KMS-11 (cell line): Measurements from ENCODE around the gene MUSTN1.

Experiments
- H2AFZ ChIP-seq: fragments of 200-600 bp; sonication (generic); 2 replicates; pipeline ENCODE4 v1.6.1; 2016; ENCODE audit warnings: antibody characterized with exemption, mixed run types, low read depth
- H3K27ac ChIP-seq: fragments of 200-600 bp; sonication (generic); 2 replicates; pipeline ENCODE4 v1.6.1; 2016; ENCODE audit warnings: mild to moderate bottlenecking, mixed run types
- H3K27me3 ChIP-seq: fragments of 200-600 bp; sonication (generic); 2 replicates; pipeline ENCODE4 v1.6.1; 2017; ENCODE audit warnings: mild to moderate bottlenecking, low read depth, mixed run types, moderate library complexity; ENCODE audit not compliant: insufficient read depth
- H3K36me3 ChIP-seq: fragments of 200-600 bp; sonication (generic); 2 replicates; pipeline ENCODE4 v1.6.1; 2017; ENCODE audit warnings: mild to moderate bottlenecking, mixed run types; ENCODE audit not compliant: insufficient read depth
- H3K4me1 ChIP-seq: fragments of 200-600 bp; sonication (generic); 2 replicates; pipeline ENCODE4 v1.6.1; 2016; ENCODE audit warnings: mild to moderate bottlenecking, low read depth, mixed run types; ENCODE audit not compliant: poor library complexity, severe bottlenecking
- H3K4me2 ChIP-seq: fragments of 200-600 bp; sonication (generic); 2 replicates; pipeline ENCODE4 v1.7.0; 2016; ENCODE audit warnings: mild to moderate bottlenecking, mixed run types
- H3K4me3 ChIP-seq: fragments of 200-600 bp; sonication (generic); IDR thresholded peaks from 2 replicates; pipeline ENCODE4 v1.6.1; 2017; ENCODE audit warnings: low read depth, low read length, mixed read lengths; ENCODE audit not compliant: insufficient read depth
- H3K79me2 ChIP-seq: fragments of 200-600 bp; sonication (generic); 2 replicates; pipeline ENCODE4 v1.6.1; 2016; ENCODE audit warnings: low read depth, mixed run types; ENCODE audit not compliant: insufficient read depth
- H3K9ac ChIP-seq: fragments of 200-600 bp; sonication (generic); 2 replicates; pipeline ENCODE4 v1.6.1; 2016; ENCODE audit warnings: mild to moderate bottlenecking, mixed run types
- H4K20me1 ChIP-seq: fragments of 200-600 bp; sonication (generic); 2 replicates; pipeline ENCODE4 v1.6.1; 2016; ENCODE audit warnings: mild to moderate bottlenecking, mixed run types; ENCODE audit not compliant: insufficient read depth
- CTCF ChIP-seq: fragments of 200-600 bp; sonication (generic); conservative IDR thresholded peaks from 2 replicates; pipeline ENCODE4 v1.6.1; 2017; ENCODE audit warnings: low read depth, mild to moderate bottlenecking, antibody characterized with exemption, low read length, moderate library complexity, mixed read lengths

Gene MUSTN1

GRCh38 chr3:52805270-52806039 lies 29.4 kb downstream of the MUSTN1 start:
- no peak overlapping the region for H3K4me2 ChIP-seq
- no peak overlapping the region for H3K27ac ChIP-seq
- H3K36me3 ChIP-seq = no peaks in the 10 kb centered on the region
- H3K4me1 ChIP-seq = no peaks in the 10 kb centered on the region
- H3K27me3 ChIP-seq = no peaks in the 10 kb centered on the region
- no peaks in the 10 kb centered on the region for H3K79me2 ChIP-seq
- no peak for TF ChIP-seq CTCF
- no peak overlapping the region for H2AFZ ChIP-seq
- no peaks in the 10 kb centered on the region for H4K20me1 ChIP-seq
- H3K9ac ChIP-seq = no peak overlapping the region
- H3K4me3 ChIP-seq = no peak overlapping the region

- no peak overlapping the region for H3K27ac ChIP-seq
- no peaks in the 10 kb centered on the region for H3K27me3 ChIP-seq
- H3K79me2 ChIP-seq = no peaks in the 10 kb centered on the region
- no peak overlapping the region for H3K4me3 ChIP-seq
- no peak overlapping the region for H2AFZ ChIP-seq
- H4K20me1 ChIP-seq = no peaks in the 10 kb centered on the region
- no peaks in the 10 kb centered on the region for H3K4me1 ChIP-seq
- TF ChIP-seq CTCF = no peak
- no peak overlapping the region for H3K9ac ChIP-seq
- no peaks in the 10 kb centered on the region for H3K36me3 ChIP-seq
- H3K4me2 ChIP-seq = no peak overlapping the region
These were observed 33.0 kb downstream of the MUSTN1 start for GRCh38 chr3:52801839-52802238.

- H3K36me3 ChIP-seq = no peaks in the 10 kb centered on the region
- H3K27ac ChIP-seq = no peak overlapping the region
- TF ChIP-seq CTCF = no peak
- H3K9ac ChIP-seq = no peak overlapping the region
- H4K20me1 ChIP-seq = no peaks in the 10 kb centered on the region
- H3K4me2 ChIP-seq = no peak overlapping the region
- H3K4me3 ChIP-seq = no peak overlapping the region
- H3K4me1 ChIP-seq = no peaks in the 10 kb centered on the region
- no peak overlapping the region for H2AFZ ChIP-seq
- H3K79me2 ChIP-seq = no peaks in the 10 kb centered on the region
- no peaks in the 10 kb centered on the region for H3K27me3 ChIP-seq
These were observed 34.7 kb downstream of the MUSTN1 start for GRCh38 chr3:52800079-52800478.

GRCh38 chr3:52798978-52799476 lies 35.8 kb downstream of the MUSTN1 start:
- H2AFZ ChIP-seq = no peak overlapping the region
- no peaks in the 10 kb centered on the region for H3K4me1 ChIP-seq
- H3K27me3 ChIP-seq = no peaks in the 10 kb centered on the region
- no peak overlapping the region for H3K9ac ChIP-seq
- no peak overlapping the region for H3K27ac ChIP-seq
- H3K4me3 ChIP-seq = no peak overlapping the region
- no peak overlapping the region for H3K4me2 ChIP-seq
- TF ChIP-seq CTCF = peak; percentile 52; the same call in 1 of the 2 replicates
- H4K20me1 ChIP-seq = no peaks in the 10 kb centered on the region
- H3K36me3 ChIP-seq = no peaks in the 10 kb centered on the region
- H3K79me2 ChIP-seq = no peaks in the 10 kb centered on the region
